ENCODE results near the gene ECSIT.

Gene ECSIT

DNA sequence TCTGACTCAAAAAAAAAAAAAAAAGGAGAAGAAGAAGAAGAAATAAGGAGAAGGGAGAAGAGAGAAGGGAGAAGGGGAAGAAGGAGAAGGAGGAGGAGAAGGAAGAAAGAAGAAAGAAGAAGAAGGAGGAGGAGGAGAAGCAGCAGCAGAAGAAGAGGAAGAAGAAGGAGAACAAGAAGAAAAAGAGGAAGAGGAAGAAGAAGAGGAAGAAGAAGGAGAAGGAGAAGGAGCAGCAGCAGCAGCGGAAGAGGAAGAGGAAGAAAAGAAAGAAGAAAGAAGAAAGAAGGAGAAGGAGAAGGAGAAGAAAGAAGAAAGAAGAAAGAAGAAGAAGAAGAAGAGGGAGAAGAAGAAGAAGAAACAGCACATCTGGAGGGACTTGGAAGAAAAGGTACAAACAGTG lies 5.6 kb upstream of the ECSIT start:
- TF ChIP-seq TCF4 (CRISPR knock-in tag; IDR thresholded peaks at IDR 0.05; ENCODE audit: borderline replicate concordance) (no peak), POU6F1 (CRISPR knock-in tag; IDR thresholded peaks at IDR 0.05; ENCODE audit: borderline replicate concordance, low read depth) (no peak), CSRNP3 (CRISPR knock-in tag; IDR thresholded peaks at IDR 0.05) (no peak), ISL1 (CRISPR knock-in tag; IDR thresholded peaks at IDR 0.05) (no peak), BACH2 (CRISPR knock-in tag; IDR thresholded peaks at IDR 0.05; ENCODE audit: borderline replicate concordance) (no peak), ZFP3 (CRISPR knock-in tag; IDR thresholded peaks at IDR 0.05) (no peak), ARNTL (CRISPR knock-in tag; IDR thresholded peaks at IDR 0.05; ENCODE audit: borderline replicate concordance, low read depth) (no peak), SNAI2 (CRISPR knock-in tag; IDR thresholded peaks at IDR 0.05) (no peak), ZNF565 (CRISPR knock-in tag; conservative IDR thresholded peaks at IDR 0.05; ENCODE audit: low read depth) (no peak), PATZ1 (CRISPR knock-in tag; IDR thresholded peaks at IDR 0.05; ENCODE audit: borderline replicate concordance) (no peak), TOX (CRISPR knock-in tag; IDR thresholded peaks at IDR 0.05; ENCODE audit: borderline replicate concordance) (no peak), GLIS3 (CRISPR knock-in tag; IDR thresholded peaks at IDR 0.05) (no peak), OSR1 (CRISPR knock-in tag; IDR thresholded peaks at IDR 0.05) (no peak), RARB (CRISPR knock-in tag; IDR thresholded peaks at IDR 0.05) (no peak), ZFP30 (CRISPR knock-in tag; IDR thresholded peaks at IDR 0.05) (no peak), ZNF70 (CRISPR knock-in tag; IDR thresholded peaks at IDR 0.05) (no peak), ESRRG (CRISPR knock-in tag; IDR thresholded peaks at IDR 0.05) (no peak)

GRCh38 chr19:11530432-11530831 lies 1.5 kb upstream of the ECSIT start:
- ATAC-seq = peak; percentile 53
- TF ChIP-seq GLIS3 (CRISPR knock-in tag; IDR thresholded peaks at IDR 0.05) (no peak), ZC3H10 (CRISPR knock-in tag; IDR thresholded peaks at IDR 0.05) (no peak), TCF4 (CRISPR knock-in tag; IDR thresholded peaks at IDR 0.05; ENCODE audit: borderline replicate concordance) (no peak)

More for the DNA sequence above, 5.6 kb upstream of the ECSIT start:
- no peak for ATAC-seq

DNA sequence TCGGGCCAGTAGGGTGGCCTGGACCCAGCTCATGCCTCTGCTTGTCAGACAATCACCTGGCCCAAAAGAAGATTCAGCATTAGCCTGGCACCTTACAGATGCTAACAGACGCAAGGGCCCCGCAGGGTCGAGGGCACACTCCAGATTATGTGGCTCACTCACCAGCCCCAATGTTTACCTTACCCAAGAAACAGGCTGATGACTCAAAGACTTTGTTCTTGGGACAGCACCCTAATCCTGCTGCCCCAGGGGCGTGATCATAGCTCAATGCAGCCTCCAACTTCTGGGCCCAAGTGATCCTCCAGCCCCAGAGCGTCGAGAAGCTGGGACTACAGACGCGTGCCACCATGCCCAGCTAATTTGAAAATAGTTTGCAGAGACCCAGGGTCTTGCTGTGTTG lies 9.8 kb downstream of the ECSIT start:
- ATAC-seq = no peak
- TF ChIP-seq ZNF8 (CRISPR knock-in tag; IDR thresholded peaks at IDR 0.05) = no peak
- no peak for TF ChIP-seq BACH2 (CRISPR knock-in tag; IDR thresholded peaks at IDR 0.05; ENCODE audit: borderline replicate concordance)
- TF ChIP-seq, protein P1, sequence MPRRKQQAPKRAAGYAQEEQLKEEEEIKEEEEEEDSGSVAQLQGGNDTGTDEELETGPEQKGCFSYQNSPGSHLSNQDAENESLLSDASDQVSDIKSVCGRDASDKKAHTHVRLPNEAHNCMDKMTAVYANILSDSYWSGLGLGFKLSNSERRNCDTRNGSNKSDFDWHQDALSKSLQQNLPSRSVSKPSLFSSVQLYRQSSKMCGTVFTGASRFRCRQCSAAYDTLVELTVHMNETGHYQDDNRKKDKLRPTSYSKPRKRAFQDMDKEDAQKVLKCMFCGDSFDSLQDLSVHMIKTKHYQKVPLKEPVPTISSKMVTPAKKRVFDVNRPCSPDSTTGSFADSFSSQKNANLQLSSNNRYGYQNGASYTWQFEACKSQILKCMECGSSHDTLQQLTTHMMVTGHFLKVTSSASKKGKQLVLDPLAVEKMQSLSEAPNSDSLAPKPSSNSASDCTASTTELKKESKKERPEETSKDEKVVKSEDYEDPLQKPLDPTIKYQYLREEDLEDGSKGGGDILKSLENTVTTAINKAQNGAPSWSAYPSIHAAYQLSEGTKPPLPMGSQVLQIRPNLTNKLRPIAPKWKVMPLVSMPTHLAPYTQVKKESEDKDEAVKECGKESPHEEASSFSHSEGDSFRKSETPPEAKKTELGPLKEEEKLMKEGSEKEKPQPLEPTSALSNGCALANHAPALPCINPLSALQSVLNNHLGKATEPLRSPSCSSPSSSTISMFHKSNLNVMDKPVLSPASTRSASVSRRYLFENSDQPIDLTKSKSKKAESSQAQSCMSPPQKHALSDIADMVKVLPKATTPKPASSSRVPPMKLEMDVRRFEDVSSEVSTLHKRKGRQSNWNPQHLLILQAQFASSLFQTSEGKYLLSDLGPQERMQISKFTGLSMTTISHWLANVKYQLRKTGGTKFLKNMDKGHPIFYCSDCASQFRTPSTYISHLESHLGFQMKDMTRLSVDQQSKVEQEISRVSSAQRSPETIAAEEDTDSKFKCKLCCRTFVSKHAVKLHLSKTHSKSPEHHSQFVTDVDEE (CRISPR knock-in tag; IDR thresholded peaks at IDR 0.05) = no peak
- no peak for TF ChIP-seq ZFP30 (CRISPR knock-in tag; IDR thresholded peaks at IDR 0.05)
- no peak for TF ChIP-seq PPARA (CRISPR knock-in tag; IDR thresholded peaks at IDR 0.05; ENCODE audit: borderline replicate concordance)
- no peak for TF ChIP-seq ISL1 (CRISPR knock-in tag; IDR thresholded peaks at IDR 0.05)
- TF ChIP-seq PATZ1 (CRISPR knock-in tag; IDR thresholded peaks at IDR 0.05; ENCODE audit: borderline replicate concordance) = no peak
- TF ChIP-seq CREB5 (CRISPR knock-in tag; IDR thresholded peaks at IDR 0.05; ENCODE audit: low read depth) = no peak
- no peak for TF ChIP-seq OSR1 (CRISPR knock-in tag; IDR thresholded peaks at IDR 0.05)
- TF ChIP-seq TOX (CRISPR knock-in tag; IDR thresholded peaks at IDR 0.05; ENCODE audit: borderline replicate concordance) = no peak
- no peak for TF ChIP-seq RARB (CRISPR knock-in tag; IDR thresholded peaks at IDR 0.05)
- no peak for TF ChIP-seq CSDC2 (CRISPR knock-in tag; IDR thresholded peaks at IDR 0.05)
- no peak for TF ChIP-seq GLIS3 (CRISPR knock-in tag; IDR thresholded peaks at IDR 0.05)
- no peak for TF ChIP-seq ZNF70 (CRISPR knock-in tag; IDR thresholded peaks at IDR 0.05)
- no peak for TF ChIP-seq ZNF565 (CRISPR knock-in tag; conservative IDR thresholded peaks at IDR 0.05; ENCODE audit: low read depth)
- TF ChIP-seq CSRNP3 (CRISPR knock-in tag; IDR thresholded peaks at IDR 0.05) = no peak
- TF ChIP-seq ZC3H10 (CRISPR knock-in tag; IDR thresholded peaks at IDR 0.05) = no peak
- TF ChIP-seq TCF4 (CRISPR knock-in tag; IDR thresholded peaks at IDR 0.05; ENCODE audit: borderline replicate concordance) = no peak

Data from SK-N-SH treated with all-trans-retinoic acid at 6 μM for 48 hours (cell line).